A549 (cell line): ENCODE data around the gene MFN2. TPM values are rescaled to one million over a fixed set of nuclear protein-coding genes. Genes with fewer than 3 reads are reported as not detected.

Source experiments
- ATAC-seq, 2 experiments: fragments of 200-7000 bp in 1 of 2; fragments of >200 bp in 1 of 2; cut with Nextera tagmentation in 1 of 2; cut with Tn5 transposase in 1 of 2; 3 replicates each; pipeline versions ENCODE4 v1.8.0 to v1.9.1; 2018 to 2020; ENCODE audit warnings: mild to moderate bottlenecking in 1 of 2, moderate library complexity in 1 of 2
- CTCF ChIA-PET: fragments of 300-600 bp; sonication (Branson Sonifier 250); formaldehyde crosslinking; extraction: SDS; loops from one replicate; lab custom pipeline; 2021; ENCODE audit warnings: antibody characterized with exemption, inconsistent platforms; lab: Yijun Ruan, JAX
- POLR2A ChIA-PET: fragments of 350-600 bp; formaldehyde crosslinking; extraction: SDS; loops from one replicate; lab custom pipeline; 2021; ENCODE audit warnings: antibody characterized with exemption, inconsistent platforms; lab: Yijun Ruan, JAX
- DNase-seq, 2 experiments: peaks; one replicate each; pipeline versions ENCODE4 v3.0.0 to v3.0.0-alpha.2; 2011 to 2016; ENCODE audit warnings: low read depth in 1 of 2, low spot score in 1 of 2
- FAIRE-seq: peaks from 2 replicates; lab custom pipeline; 2011; peaks lifted over from hg19 to GRCh38; lab: Jason Lieb, UNC
- H3K27ac ChIP-seq, 2 experiments: fragments of >200 bp; sonication (Bioruptor Twin); formaldehyde crosslinking; 3 replicates each; pipeline ENCODE4 v1.5.1; 2016 to 2017
- H3K4me1 ChIP-seq: fragments of >200 bp; sonication (Bioruptor Twin); formaldehyde crosslinking; 3 replicates; pipeline ENCODE4 v1.6.1; 2016
- H3K4me2 ChIP-seq: fragments of >200 bp; sonication (Bioruptor Twin); formaldehyde crosslinking; 3 replicates; pipeline ENCODE4 v1.6.1; 2016
- H3K4me3 ChIP-seq: fragments of >200 bp; sonication (Bioruptor Twin); formaldehyde crosslinking; 3 replicates; pipeline ENCODE4 v1.5.1; 2016
- H3K9me3 ChIP-seq: fragments of >200 bp; sonication (Bioruptor Twin); formaldehyde crosslinking; 3 replicates; pipeline ENCODE4 v1.6.1; 2016
- ATOH8 ChIP-seq: fragments of 250-450 bp; sonication (Bioruptor Pico); IDR thresholded peaks from 2 replicates; pipeline ENCODE4 v1.5.0; 2020; ENCODE audit warnings: low read depth, mild to moderate bottlenecking, moderate library complexity
- BCL3 ChIP-seq: fragments of >200 bp; sonication (Bioruptor Twin); formaldehyde crosslinking; IDR thresholded peaks from 3 replicates; pipeline ENCODE4 v1.6.1; 2016
- CEBPB ChIP-seq, 2 experiments: fragments of >200 bp in 1 of 2; sonication (Bioruptor Twin) in 1 of 2; formaldehyde crosslinking in 1 of 2; IDR thresholded peaks; 2 replicates each; pipeline ENCODE4 v1.6.1; 2012 to 2016
- CTCF ChIP-seq: fragments of >200 bp; sonication (Bioruptor Twin); formaldehyde crosslinking; IDR thresholded peaks from 3 replicates; pipeline ENCODE4 v1.5.1; 2016
- EHMT2 ChIP-seq: fragments of 200-600 bp; sonication (generic); IDR thresholded peaks from 2 replicates; pipeline ENCODE4 v1.6.1; 2016; ENCODE audit warnings: antibody characterized with exemption, low read depth, mild to moderate bottlenecking, moderate library complexity
- ESRRA ChIP-seq: fragments of 150-350 bp; IDR thresholded peaks from 2 replicates; pipeline ENCODE4 v1.6.1; 2014; ENCODE audit warnings: mild to moderate bottlenecking, low read length, borderline replicate concordance
- FOSB ChIP-seq: fragments of 250-450 bp; sonication (Bioruptor Pico); IDR thresholded peaks from 2 replicates; pipeline ENCODE4 v1.5.0; 2020; ENCODE audit warnings: mild to moderate bottlenecking, moderate library complexity
- FOXS1 ChIP-seq: fragments of 250-450 bp; sonication (Bioruptor Pico); IDR thresholded peaks from 2 replicates; pipeline ENCODE4 v1.5.0; 2020; ENCODE audit warnings: mild to moderate bottlenecking, moderate library complexity
- HOXB13 ChIP-seq: fragments of 250-450 bp; sonication (Bioruptor Pico); IDR thresholded peaks from 2 replicates; pipeline ENCODE4 v1.5.0; 2020; ENCODE audit warnings: low read depth, mild to moderate bottlenecking, moderate library complexity
- KDM1A ChIP-seq: fragments of 200-600 bp; sonication (generic); IDR thresholded peaks from 2 replicates; pipeline ENCODE4 v1.6.1; 2016; ENCODE audit warnings: low read depth, mild to moderate bottlenecking
- KDM5A ChIP-seq: fragments of 200-600 bp; sonication (generic); IDR thresholded peaks from 2 replicates; pipeline ENCODE4 v1.6.1; 2016; ENCODE audit warnings: antibody characterized with exemption, mild to moderate bottlenecking
- NPAS2 ChIP-seq: fragments of 250-450 bp; sonication (Bioruptor Pico); IDR thresholded peaks from 2 replicates; pipeline ENCODE4 v1.8.0; 2022; ENCODE audit warnings: mild to moderate bottlenecking, moderate library complexity, borderline replicate concordance
- POLR2A ChIP-seq: IDR thresholded peaks from 2 replicates; pipeline ENCODE4 v1.6.1; 2012; ENCODE audit warnings: mild to moderate bottlenecking, low read length
- RAD21 ChIP-seq, 2 experiments: fragments of >200 bp in 1 of 2; sonication (Bioruptor Twin) in 1 of 2; formaldehyde crosslinking in 1 of 2; IDR thresholded peaks in 1 of 2; conservative IDR thresholded peaks in 1 of 2; 2 replicates in 1 of 2; 3 replicates in 1 of 2; pipeline ENCODE4 v1.6.1; 2012 to 2018; ENCODE audit warnings: inconsistent platforms in 1 of 2
- RCOR1 ChIP-seq: fragments of 150-350 bp; IDR thresholded peaks from 2 replicates; pipeline ENCODE4 v1.6.1; 2014; ENCODE audit warnings: antibody characterized with exemption, low read length, low read depth
- SREBF2 ChIP-seq: fragments of 450-650 bp; IDR thresholded peaks from 2 replicates; pipeline ENCODE4 v1.6.1; 2014; ENCODE audit warnings: mild to moderate bottlenecking, moderate library complexity
- TFCP2L1 ChIP-seq: fragments of 250-450 bp; sonication (Bioruptor Pico); IDR thresholded peaks from 2 replicates; pipeline ENCODE4 v1.5.0; 2021; ENCODE audit warnings: mild to moderate bottlenecking
- ZC3H11A ChIP-seq: fragments of 450-650 bp; IDR thresholded peaks from 2 replicates; pipeline ENCODE4 v1.6.1; 2014; ENCODE audit warnings: antibody characterized with exemption, mild to moderate bottlenecking
- ZFP36 ChIP-seq: fragments of 450-650 bp; IDR thresholded peaks from 2 replicates; pipeline ENCODE4 v1.6.1; 2014; ENCODE audit warnings: borderline replicate concordance; ENCODE audit not compliant: partially characterized antibody
- WGBS: methylation state at CpG from one replicate; pipeline ENCODE4 v1.1.6; 2017; ENCODE audit errors: missing lambda C conversion rate; 5-methylcytosine and 5-hydroxymethylcytosine counted together
- polyA plus RNA-seq, 4 experiments: library from polyadenylated mRNA; depleted of rRNA in 3 of 4; stranded (reverse); fragments of >200 nt; fragmentation: RNase III in 1 of 4; extraction: RNeasy Plus Mini Kit Qiagen cat#74134 plus additional on column Dnase treatment in 1 of 4; gene quantifications; 2 replicates in 3 of 4; 3 replicates in 1 of 4; pipeline ENCODE4 v1.2.3, GENCODE V29; 2011 to 2017

MFN2 gene
- polyA plus RNA-seq, 2 of the 4 experiments (the other 2 are of a cell fraction) = 34.7 to 36.8 TPM

- no peak for TF ChIP-seq NPAS2 (CRISPR knock-in tag)
- TF ChIP-seq RCOR1 = no peak
- no peak for TF ChIP-seq KDM5A
- no peak for TF ChIP-seq SREBF2
- TF ChIP-seq POLR2A = no peak
- TF ChIP-seq ATOH8 (CRISPR knock-in tag) = no peak
- TF ChIP-seq ZC3H11A = no peak
- TF ChIP-seq CEBPB (IDR thresholded peaks at IDR 0.05) = no peak
- no peak for TF ChIP-seq KDM1A
These were observed 54.1 kb downstream of the MFN2 start (continued) for GRCh38 chr1:12034381-12034801.

- FAIRE-seq (no peak), DNase-seq (no peak), ATAC-seq (no peak)
- 67% methylated on average over 4 of the region's 4 CpGs for WGBS
- CTCF ChIA-PET = interaction anchor here (0.6 to 1.5 kb wide), 2 partner anchors 13 to 197 kb away, joined by 3 read pairs; no protein-coding TSS in a partner anchor
- POLR2A ChIA-PET = no interaction called here
- Histone ChIP-seq H3K4me3 (no peak overlapping the region), H3K27ac (no peak overlapping the region), H3K4me1 (peaks cover 1% of the 10 kb centered on the region; the same call in 1 of the 3 replicates), H3K9me3 (no peaks in the 10 kb centered on the region), H3K4me2 (no peak overlapping the region)
- no peak for TF ChIP-seq CEBPB (IDR thresholded peaks at IDR 0.05)
- no peak for TF ChIP-seq TFCP2L1 (CRISPR knock-in tag)
- TF ChIP-seq CTCF = no peak
- no peak for TF ChIP-seq ESRRA
- no peak for TF ChIP-seq RAD21 (conservative IDR thresholded peaks at IDR 0.05 in 1 of 2, IDR thresholded peaks at IDR 0.05 in 1 of 2)
- TF ChIP-seq ZFP36 = no peak
- no peak for TF ChIP-seq EHMT2
- TF ChIP-seq KDM1A = no peak
- TF ChIP-seq FOXS1 (CRISPR knock-in tag) = no peak
- TF ChIP-seq FOSB (CRISPR knock-in tag) = no peak
- no peak for TF ChIP-seq HOXB13 (CRISPR knock-in tag)
- no peak for TF ChIP-seq BCL3
These were observed 55.1 kb downstream of the MFN2 start for GRCh38 chr1:12035312-12035711.

- H3K4me1 ChIP-seq = peaks cover 5% of the 10 kb centered on the region; the same call in 1 of the 3 replicates
- no peak overlapping the region for H3K27ac ChIP-seq
- DNase-seq = no peak
- no peak overlapping the region for H3K4me3 ChIP-seq
- ChIA-PET POLR2A (no interaction called here), CTCF (interaction anchor here (1.0 to 1.4 kb wide), 2 partner anchors 15 to 87 kb away, joined by 4 to 6 read pairs; no protein-coding TSS in a partner anchor)
- FAIRE-seq = no peak
- WGBS = 71% methylated on average over 16 of the region's 18 CpGs
- H3K4me2 ChIP-seq = no peak overlapping the region
- TF ChIP-seq RAD21 (conservative IDR thresholded peaks at IDR 0.05 in 1 of 2, IDR thresholded peaks at IDR 0.05 in 1 of 2) = no peak
- ATAC-seq = no peak; a peak in 1 of 6 replicates
- H3K9me3 ChIP-seq = no peaks in the 10 kb centered on the region
These were observed 57.5 kb downstream of the MFN2 start for GRCh38 chr1:12037486-12038355.
